H1 (cell line): ENCODE results near the gene SMCO1.

Source experiments
- CTCF ChIP-seq, 3 experiments: IDR thresholded peaks; 1 replicate in 2 of 3; 2 replicates in 1 of 3; pipeline versions ENCODE4 v1.5.1 to v1.6.1; 2011; ENCODE audit warnings: low read length in 3 of 3, mild to moderate bottlenecking in 3 of 3, inconsistent platforms in 2 of 3, low read depth in 1 of 3, moderate library complexity in 1 of 3; ENCODE audit not compliant: insufficient read depth in 1 of 3; ENCODE audit errors: control extremely low read depth in 1 of 3
- EP300 ChIP-seq, 2 experiments: IDR thresholded peaks; 1 replicate in 1 of 2; 2 replicates in 1 of 2; pipeline ENCODE4 v1.6.1; 2011 to 2012; ENCODE audit warnings: low read depth in 2 of 2, low read length in 2 of 2, mild to moderate bottlenecking in 2 of 2, borderline replicate concordance in 1 of 2, inconsistent platforms in 1 of 2, moderate library complexity in 1 of 2
- JUN ChIP-seq: IDR thresholded peaks from 2 replicates; pipeline ENCODE4 v1.6.1; 2011; ENCODE audit warnings: low read depth, mild to moderate bottlenecking, improper control_type of control experiment, low read length
- POLR2A ChIP-seq, 2 experiments: IDR thresholded peaks; 1 replicate in 1 of 2; 2 replicates in 1 of 2; pipeline ENCODE4 v1.6.1; 2011; ENCODE audit warnings: low read depth in 2 of 2, low read length in 2 of 2, mild to moderate bottlenecking in 2 of 2; ENCODE audit errors: control extremely low read depth in 1 of 2
- POLR2AphosphoS5 ChIP-seq: IDR thresholded peaks from 2 replicates; pipeline ENCODE4 v1.6.1; 2011; ENCODE audit warnings: low read depth, low read length
- RAD21 ChIP-seq, 2 experiments: IDR thresholded peaks in 1 of 2; conservative IDR thresholded peaks in 1 of 2; 2 replicates each; pipeline ENCODE4 v1.6.1; 2011; ENCODE audit warnings: low read depth in 2 of 2, low read length in 2 of 2, improper control_type of control experiment in 1 of 2, inconsistent platforms in 1 of 2, mild to moderate bottlenecking in 1 of 2, moderate library complexity in 1 of 2
- RFX5 ChIP-seq: IDR thresholded peaks from 2 replicates; pipeline ENCODE4 v1.6.1; 2011; ENCODE audit warnings: low read depth, low read length, improper control_type of control experiment, borderline replicate concordance
- SIRT6 ChIP-seq: IDR thresholded peaks from one replicate; pipeline ENCODE4 v1.7.1; 2012; ENCODE audit warnings: low read length, inconsistent platforms
- SP1 ChIP-seq: IDR thresholded peaks from 2 replicates; pipeline ENCODE4 v1.6.1; 2011; ENCODE audit warnings: low read depth, low read length
- TAF1 ChIP-seq: IDR thresholded peaks from 2 replicates; pipeline ENCODE4 v1.6.1; 2011; ENCODE audit warnings: mild to moderate bottlenecking, low read depth, low read length

- TF ChIP-seq EP300 (IDR thresholded peaks at IDR 0.05; ENCODE audit: borderline replicate concordance in 1 of 2, low read depth in 2 of 2, low read length in 2 of 2) (no peak), CTCF (IDR thresholded peaks at IDR 0.05; ENCODE audit: control extremely low read depth in 1 of 3, insufficient read depth in 1 of 3, low read depth in 1 of 3, low read length in 3 of 3) (no peak), POLR2A (IDR thresholded peaks at IDR 0.05; ENCODE audit: control extremely low read depth in 1 of 2, low read depth in 2 of 2, low read length in 2 of 2) (no peak), TAF1 (no peak), JUN (no peak), POLR2AphosphoS5 (no peak), SP1 (no peak), RAD21 (IDR thresholded peaks at IDR 0.05 in 1 of 2, conservative IDR thresholded peaks at IDR 0.05 in 1 of 2; ENCODE audit: low read depth in 2 of 2, low read length in 2 of 2) (no peak), RFX5 (no peak), SIRT6 (no peak)
These were observed 10.0 kb upstream of the SMCO1 start for GRCh38 chr3:196525141-196525540.
